ENCODE data around the gene ESPNL.

The ESPNL gene

DNA sequence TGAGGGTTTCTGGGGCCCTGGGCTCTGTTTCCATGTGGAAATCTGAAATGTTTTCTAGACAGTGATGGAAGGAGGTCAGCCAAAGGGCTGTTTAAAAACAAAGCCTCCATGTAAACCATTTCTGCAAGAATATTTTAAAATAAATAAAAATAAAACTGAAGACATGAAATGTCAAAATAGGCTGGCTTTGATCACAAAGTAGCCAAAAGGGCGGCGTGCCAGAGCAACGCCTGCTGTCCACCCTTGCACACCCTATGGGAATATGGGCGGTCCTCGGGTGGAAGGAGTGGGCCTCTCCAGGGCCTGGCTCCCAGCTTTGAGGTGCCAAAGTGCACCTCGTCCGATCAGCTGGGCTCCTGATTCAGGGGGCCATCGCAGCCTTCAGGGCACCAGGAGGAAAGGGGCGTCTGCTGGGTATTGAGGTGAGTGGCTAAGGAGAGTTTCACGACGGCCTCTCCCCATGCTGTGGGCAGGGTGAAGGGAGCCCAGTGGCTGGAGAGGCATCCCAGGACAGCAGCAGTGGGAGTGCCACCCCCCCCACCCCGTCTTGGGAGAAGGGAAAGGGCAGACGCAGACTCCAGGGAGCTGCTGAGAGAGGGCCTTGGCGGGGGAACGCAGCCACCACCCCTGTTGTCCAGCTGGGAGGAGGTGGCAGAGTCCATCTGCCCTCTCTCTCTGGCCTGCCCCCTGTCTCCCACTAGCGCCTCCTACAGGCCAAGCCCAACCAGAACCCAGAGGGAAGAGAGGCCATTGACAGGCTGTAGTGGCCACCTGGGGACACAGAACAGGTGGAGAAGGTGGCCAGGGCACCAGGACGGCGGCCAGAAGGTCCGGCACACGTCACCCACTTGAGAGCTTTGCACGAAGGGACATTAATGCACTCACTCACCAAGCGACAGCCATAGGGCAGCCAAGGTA, 52.9 kb downstream of the ESPNL start:
- FAIRE-seq (no peak), DNase-seq (ENCODE audit: insufficient read length, low spot score) (no peak)

DNA sequence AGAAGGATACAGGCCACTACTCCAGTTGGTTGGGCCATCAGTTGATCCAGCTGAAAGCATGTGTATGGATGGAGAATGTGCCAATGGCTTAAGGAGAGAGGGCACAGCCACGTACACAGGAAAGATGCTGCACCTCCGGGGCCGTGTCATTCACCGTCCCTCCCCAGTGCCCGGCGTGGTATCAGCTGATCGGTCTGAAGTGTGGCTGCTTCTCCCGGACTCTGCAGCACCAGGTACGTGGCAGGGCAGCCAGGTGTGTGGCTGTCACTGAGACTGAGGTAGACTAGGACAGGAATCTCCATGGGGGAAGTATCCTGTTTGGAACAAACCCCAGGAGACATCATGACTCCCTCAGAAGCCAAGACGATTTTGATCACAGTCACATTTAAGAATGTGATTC, 54.4 kb downstream of the ESPNL start:
- DNase-seq (ENCODE audit: insufficient read length, low spot score) (no peak), FAIRE-seq (no peak)

DNA sequence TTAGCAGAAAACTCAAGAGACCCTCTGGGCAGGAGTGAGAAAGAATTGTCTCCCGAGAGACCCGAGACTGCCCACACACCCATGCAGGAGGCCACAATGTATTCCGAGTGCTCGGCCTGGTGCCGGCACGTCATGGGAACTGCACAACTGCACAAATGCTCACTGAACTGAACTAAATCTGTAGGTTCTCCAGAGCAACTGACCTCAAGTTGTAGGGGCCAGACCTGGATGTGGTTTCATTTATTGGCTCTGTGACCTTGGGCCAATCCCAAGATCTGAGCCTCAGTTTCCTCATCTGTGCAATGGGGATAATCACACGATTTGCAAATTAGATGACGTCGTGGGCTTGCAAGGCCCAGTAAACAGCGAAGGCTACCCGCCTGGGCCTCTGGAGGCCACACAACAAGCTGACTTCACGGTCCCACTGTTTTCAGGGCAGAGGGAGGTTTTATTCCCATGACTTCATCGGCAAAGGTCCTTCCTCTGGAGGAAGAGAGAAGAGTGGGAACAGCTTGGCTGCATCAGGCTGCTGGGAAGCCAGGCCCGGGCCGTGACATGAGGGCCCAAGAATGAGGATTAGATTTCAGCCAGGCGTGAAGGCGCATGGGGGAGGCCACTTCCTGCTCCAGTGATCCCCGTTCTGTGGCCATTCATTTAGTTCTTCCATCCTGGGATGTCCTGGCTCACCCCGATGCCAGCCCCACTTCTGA, 55.1 kb downstream of the ESPNL start:
- DNase-seq (ENCODE audit: insufficient read length, low spot score) (no peak), FAIRE-seq (no peak)

DNA sequence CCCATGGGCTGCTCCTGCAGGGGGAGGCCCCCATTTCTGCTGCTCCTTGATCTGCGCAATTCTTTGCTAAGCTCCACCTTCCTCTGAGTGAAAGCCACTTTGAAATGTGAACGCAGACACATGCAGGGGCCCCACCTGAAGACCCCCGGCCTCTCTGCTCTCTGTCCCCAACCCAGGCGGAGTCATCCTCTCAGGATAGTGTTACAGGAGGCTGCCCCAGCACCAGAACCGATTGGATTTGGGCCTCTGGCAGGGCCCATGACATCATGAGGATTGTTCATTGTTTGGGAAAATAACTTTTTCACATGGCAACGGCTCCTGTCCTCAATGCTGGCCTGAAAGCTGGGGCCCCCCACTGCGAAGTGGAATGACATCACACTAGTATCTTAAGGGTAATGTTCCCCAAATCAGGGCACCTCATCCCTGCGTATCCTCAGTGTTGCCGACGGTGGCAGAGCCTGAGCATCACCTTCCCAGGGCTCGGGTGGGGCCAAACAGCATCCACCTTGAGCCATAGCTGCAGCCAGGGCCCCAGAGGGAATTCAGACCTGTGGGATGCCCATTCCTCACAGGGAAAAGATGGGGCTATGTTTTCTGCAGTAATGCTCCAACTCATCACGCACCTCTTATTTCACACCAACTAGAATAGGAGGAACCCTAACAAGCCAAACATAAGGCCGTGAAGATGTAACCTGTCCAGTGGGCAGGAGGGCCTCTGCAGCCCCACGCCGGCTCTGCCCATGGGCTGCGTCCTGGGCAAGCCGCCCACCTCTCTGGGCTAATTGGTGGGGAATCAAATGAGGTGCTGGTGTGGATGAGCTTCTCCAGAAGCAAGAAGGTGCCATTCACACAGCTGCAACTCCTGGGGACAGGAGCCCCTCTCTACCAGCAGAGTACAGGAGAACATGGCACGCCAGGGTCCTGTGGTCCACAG, 55.9 kb downstream of the ESPNL start:
- FAIRE-seq (no peak), DNase-seq (ENCODE audit: insufficient read length, low spot score) (no peak)

DNA sequence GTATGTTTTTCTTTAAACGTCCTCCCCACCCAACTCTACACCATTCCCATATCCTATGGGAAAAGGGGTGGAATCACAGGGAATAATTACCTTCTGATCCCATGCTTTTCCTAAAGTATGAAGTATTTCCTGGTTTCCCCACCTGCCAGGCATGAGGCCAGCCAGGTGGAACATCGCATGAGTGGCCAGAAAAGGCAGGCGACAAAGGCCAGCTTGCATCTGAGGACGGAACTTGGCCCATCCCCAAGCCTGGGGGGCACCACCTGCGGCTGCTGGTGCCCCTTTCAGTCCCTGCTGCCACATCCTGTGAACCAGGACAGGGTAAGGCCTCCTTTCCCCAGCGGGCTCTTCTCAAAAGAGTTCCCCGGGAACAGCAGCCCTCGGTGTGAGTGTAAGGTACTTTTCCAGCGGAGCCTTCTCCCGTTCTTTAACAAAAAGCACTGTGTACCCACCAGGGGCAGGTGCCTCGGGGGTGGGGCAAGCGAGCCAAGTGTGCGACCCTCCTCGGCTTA, 57.4 kb downstream of the ESPNL start:
- DNase-seq (ENCODE audit: insufficient read length, low spot score) (no peak), FAIRE-seq (no peak)

DNA sequence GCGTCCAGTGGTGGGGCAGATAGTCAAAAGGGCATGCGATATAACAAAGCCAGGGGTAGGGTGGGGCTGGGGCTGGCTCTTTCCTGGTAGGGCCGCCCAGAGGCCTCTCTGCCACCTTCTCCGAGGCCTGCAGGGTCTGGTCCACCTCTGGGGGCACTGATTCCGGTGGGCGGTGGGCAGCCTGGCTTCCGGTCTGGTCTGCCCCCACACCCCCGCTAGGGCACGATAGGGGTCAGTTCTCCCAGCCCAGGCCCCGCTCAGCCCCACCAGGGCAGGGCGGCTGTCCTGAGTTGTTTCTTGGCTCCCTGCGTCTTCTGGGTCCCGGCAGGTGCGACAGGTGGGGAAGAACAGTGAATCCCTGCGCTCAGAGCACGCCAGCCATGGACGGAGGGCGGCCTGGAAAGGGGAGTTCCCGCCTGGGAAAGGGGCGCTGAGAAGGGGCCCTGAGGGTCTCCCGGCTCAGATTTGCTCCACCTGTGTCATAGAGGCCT, 57.9 kb downstream of the ESPNL start:
- FAIRE-seq, result no peak
- DNase-seq (ENCODE audit: insufficient read length, low spot score), result no peak

DNA sequence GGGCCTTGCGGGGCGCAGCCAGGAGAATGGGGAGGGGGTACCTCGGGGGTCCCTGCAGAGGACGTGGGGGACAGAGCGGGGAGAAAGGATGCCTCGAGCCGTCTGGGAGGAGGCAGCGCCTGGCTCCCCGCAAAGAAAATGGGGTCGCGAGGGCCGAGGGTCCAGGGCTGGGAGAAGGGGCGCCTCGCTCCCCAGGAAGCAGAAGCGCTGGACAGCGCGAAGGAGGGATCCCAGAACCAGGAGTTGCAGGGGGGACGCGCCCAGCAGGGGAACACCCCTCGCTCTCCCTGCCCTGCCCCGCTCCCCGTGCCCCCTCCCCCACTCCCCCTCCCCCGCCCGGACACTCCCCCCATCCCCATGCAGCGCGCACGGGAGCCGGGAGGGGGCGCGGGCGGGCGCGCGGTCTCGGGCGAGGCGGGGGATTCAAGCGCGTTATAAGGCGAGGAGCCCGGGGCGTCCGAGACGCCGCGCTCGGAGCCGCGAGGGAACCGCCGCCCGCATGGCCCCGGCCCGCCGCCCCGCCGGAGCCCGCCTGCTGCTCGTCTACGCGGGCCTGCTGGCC, 58.5 kb downstream of the ESPNL start, which contains the start of gene ERFE:
ERFE (plus strand) TSS at position 462 of the 562 bp plus-strand sequence; CDS start at position 500, 38 bp downstream.
- FAIRE-seq (no peak), DNase-seq (ENCODE audit: insufficient read length, low spot score) (peak; percentile 78)

DNA sequence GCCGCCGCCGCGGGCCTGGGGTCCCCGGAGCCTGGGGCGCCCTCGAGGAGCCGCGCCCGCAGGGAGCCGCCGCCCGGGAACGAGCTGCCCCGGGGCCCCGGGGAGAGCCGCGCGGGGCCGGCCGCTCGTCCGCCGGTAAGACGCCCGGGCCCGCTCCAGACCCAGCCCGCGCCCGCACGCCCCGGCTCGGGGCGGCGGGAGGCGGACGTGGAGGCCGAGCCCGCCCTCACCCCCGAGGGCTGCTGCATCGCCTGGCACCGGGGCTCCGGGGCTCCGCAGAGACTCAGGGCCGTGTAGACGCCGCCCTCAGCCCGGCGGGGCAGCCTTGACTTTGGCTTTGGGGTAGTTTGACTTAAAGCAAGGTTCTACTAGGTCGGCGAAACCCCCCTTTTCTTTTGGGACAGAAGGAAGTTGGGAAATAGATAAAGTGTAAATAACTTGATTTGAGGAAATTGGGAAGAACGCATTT, 59.0 kb downstream of the ESPNL start:
- FAIRE-seq (no peak), DNase-seq (ENCODE audit: insufficient read length, low spot score) (no peak)

DNA sequence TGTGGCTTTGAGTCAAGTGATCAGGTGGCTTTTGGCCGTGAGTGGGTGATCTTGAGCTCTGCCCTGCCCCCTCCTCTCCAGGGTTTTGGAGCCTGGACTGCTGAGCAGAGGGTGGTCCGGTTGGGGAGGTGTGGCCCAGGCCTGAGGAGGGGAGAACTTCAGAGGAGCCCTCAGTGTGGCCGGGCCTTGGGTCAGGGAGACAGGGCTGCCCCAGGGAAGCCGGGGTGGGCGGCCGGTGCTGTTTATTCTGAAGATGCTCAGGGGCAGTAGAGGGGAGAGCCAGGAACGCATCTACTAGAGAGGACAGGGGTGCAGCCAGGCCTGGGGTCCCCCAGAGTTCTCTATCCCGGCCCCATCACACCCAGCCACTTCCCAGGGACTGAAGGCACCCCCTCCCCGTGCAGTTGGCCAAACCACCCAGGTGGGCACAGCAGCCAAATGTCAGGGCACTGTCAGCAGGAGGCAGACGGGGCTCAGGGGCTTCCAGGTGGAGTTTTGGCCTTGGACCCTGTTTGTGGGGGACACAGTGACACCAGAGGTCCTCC, 59.6 kb downstream of the ESPNL start:
- no peak for FAIRE-seq
- DNase-seq (ENCODE audit: insufficient read length, low spot score), result no peak

DNA sequence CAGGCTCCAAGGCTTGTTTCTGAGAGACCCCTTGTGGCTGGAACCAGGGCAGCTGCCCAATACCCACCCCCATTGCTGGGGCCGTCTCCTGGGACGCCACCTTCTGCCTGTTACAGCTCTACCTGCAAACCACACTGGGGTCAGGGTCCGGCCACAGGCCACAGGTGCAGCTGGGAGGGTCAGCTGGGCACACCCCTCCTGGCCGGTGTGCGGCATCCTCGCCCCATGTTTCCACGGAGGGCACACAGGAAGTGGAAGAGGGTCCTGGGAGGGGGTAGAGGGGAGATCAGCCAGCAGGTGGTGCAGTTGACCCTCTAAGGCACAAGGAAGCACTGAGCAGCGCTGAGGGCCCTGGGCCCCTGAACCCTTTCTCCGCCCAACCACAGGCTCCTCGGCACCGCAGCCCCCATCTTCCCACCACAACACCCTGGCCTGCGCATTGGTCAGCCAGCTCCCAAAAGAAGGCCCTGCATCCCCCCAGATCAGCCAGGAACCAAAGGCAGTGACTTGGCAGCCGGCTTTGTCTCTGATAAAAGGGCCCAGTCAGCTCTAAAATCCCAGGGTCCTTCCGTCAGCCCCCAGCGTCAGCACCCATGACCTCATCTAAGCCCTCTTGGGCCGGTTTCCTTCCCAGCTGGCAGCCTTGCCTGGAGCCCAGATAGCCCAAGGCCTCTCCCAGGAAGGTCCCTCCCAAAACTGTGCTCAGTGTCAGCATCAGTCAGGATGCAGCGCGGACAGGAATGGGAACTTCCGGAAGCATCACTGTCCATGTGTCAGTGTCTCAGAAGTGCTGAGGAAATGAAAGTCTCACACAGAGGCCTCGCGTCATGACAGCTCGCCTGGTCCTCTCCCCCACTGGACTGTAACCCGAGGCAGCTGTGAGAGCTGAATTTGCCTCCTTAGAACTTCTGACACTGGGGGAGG, 60.3 kb downstream of the ESPNL start:
- no peak for FAIRE-seq
- DNase-seq (ENCODE audit: insufficient read length, low spot score), result peak; percentile 79

DNA sequence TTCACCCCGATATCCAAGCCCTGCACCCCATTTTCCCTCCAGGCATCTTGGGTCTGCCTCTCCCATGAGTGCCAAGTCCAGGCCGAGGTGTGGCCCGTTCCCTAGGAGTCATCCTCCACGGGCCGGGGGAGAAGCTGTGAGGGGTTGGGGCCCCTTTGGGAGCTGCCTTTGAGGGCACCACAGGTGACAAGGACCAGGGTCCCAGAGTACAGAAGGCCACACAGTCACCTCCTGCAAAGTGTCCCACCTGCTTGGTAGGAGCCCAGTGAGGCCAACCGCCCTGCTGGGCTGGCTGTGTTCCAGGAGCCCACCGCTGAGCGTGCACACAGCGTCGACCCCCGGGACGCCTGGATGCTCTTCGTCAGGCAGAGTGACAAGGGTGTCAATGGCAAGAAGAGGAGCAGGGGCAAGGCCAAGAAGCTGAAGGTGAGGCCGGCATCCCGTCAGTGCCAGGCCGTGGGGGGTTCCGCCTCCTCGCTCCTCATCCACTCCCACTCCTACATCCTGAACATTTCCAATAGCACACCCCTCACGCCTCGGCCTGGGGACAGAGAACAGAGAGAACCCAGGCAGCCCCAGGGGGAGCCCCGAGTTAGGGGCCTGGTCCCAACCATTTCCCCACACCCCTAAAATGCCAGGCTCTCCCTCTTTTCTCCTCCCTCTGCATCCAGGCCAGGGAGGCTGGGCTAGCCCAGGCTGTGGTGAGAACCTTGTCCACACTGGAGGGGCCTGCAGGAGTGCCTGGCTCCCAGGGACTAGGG, 61.3 kb downstream of the ESPNL start:
- DNase-seq (ENCODE audit: insufficient read length, low spot score), result no peak
- FAIRE-seq, result no peak

DNA sequence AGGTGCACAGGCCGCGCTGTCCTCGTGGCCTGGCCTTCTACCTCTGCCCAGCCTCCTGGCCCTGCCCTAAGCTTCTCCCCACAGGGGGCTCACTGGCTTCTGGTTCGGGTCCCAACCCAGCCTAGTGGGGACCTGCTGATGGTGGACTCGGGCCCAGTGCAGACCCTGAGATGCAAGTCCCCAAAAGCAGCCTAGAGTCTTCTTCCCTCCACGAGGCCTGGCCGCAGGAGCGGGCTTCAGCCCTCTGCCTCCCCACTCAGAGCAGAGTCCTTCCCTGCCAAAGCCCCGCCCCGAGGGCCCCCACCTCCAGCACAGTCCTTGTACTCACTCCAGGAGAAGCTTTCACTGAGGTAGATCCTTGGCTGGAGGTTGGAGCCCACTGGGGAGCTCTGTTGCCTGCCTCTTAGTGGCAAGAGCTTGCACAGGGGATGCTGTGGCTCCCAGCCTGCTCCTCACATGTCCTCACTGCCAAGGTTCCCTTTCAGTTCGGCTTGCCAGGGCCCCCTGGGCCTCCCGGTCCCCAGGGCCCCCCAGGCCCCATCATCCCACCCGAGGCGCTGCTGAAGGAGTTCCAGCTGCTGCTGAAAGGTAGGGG, 62.2 kb downstream of the ESPNL start:
- DNase-seq (ENCODE audit: insufficient read length, low spot score) (no peak), FAIRE-seq (no peak)

DNA sequence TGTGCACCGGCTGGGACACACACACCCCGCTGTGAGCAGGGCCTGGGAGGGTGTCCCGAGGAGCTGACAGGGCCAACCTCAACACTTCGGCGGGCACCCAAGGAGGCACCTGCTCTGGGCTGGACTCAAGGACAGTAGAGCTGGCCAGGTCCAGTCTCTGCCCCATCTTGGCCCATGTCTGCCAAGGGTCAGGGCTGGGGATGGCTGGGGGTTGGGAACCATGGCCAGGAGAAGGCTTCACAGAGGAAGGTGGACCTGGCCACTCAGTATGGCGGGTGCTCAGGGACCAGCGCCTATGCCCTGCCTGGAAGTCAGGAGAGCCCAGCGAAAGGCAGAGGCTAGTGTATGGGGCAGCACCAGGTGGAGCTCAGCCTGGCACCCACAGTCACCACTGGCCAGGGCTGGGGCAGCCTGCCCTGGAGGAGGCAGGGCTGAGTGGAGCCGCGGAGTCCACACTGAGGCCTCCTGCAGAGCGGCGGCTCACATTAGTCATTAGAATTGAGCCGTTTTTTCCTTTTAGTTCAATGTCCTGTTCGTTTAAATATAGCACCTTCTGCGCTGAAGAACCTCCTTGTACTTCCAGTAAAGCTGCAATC, 62.8 kb downstream of the ESPNL start:
- DNase-seq (ENCODE audit: insufficient read length, low spot score) (no peak), FAIRE-seq (no peak)

DNA sequence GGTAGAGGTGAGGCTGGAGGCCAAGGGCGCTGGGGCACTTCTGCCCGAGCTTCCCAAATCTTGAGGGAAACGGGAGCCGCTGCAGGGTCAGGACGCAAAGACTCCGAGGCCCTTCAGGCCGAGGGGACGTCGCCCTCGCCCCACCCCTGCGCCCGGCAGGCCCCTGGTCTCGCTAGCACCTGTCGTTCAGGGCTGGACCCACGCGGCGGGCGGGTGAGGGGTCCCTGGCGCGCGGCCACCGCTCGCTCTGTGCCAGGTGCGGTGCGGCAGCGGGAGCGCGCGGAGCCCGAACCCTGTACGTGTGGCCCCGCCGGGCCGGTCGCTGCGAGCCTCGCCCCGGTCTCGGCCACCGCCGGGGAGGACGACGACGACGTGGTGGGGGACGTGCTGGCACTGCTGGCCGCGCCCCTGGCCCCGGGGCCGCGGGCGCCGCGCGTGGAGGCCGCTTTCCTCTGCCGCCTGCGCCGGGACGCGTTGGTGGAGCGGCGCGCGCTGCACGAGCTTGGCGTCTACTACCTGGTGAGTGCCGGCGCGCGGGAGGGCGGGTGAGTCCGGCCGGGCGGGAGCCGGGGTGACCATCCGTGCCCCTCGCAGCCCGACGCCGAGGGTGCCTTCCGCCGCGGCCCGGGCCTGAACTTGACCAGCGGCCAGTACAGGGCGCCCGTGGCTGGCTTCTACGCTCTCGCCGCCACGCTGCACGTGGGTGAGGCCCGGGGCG, 63.5 kb downstream of the ESPNL start:
- DNase-seq (ENCODE audit: insufficient read length, low spot score) (no peak), FAIRE-seq (no peak)

DNA sequence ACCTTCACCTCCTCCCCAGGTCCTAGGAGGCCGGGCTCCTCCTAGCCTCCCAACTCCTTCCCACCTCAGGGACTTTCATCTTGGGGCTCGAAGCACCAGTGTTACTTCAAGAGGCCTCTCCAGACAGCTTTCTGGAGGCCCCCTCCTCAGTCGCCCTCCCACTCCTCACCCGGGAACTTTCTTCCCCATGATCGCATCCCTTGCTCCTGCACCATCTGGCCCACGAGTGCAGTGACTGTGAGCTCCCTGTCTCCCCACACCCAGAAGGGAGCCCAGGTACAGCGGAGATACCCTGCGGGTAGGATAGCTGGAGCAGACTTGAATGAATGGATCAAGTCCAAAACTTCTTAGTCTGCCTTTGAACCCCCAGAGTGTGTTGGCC, 64.8 kb downstream of the ESPNL start:
- FAIRE-seq (no peak), DNase-seq (ENCODE audit: insufficient read length, low spot score) (no peak)

DNA sequence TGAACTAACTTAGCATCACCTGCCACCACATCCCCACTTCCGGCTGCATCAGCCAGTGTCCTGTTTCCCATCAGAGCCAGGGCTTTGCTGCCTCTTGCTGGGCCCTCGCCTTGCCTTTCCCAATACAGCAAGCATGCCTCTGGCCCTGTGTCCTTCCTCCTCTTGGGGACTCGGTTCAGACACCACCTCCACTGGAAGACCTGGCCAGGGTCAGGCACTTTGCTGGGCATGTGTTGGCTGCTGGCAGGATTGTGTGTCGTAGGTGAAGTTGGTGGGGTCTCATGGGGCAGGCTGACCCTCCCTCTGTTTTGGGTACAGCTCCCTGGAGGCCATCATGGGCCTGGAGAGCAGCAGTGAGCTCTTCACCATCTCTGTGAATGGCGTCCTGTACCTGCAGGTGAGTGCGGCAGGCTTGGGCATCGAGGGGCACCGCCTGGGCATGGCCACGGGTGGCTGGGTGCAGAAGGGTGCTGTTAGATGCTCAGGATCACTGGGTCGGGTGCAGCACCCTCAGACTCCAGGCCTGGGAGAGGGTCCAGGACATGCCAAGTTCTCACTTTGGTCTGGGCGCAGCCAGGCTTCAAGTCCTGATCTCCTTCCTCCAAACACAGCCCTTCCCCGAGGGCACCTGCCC, 65.3 kb downstream of the ESPNL start:
- FAIRE-seq (no peak), DNase-seq (ENCODE audit: insufficient read length, low spot score) (no peak)
